ENCODE data around the gene SEPHS1. TPM values are rescaled to one million over a fixed set of nuclear protein-coding genes. Genes with fewer than 3 reads are reported as not detected.

Gene SEPHS1
- total and polyA plus RNA-seq, 2 donors from 2014 or later, result 48.8 to 53.5 TPM

DNA sequence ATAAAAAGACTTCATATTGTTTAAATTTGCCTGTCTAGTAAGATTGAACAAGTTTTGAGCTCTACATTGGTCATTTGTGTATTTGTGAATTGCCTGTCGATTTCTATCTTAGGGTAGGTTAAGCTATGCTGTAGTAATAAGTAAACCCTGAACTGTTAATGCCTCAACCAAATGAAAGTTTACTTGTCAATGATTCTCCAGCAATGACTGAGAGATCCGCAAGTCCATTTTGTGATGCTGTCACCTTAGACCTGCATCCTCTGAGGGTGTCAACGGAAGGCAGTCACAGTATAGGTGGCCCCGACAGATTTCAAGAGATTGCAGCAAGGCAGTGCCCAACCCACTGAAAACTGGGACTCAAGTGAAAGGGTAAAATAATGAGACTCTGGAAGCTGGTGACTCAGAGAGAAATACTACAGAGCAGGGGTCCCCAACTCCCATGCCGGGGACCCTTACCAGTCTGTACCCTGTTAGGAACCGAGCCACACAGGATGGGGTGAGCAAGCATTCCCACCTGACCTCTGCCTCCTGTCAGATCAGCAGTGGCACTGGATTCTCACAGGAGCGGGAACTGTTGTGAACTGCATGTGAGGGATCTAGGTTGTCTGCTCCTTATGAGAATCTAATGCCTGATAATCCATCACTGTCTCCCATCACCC is 37.4 kb downstream of the SEPHS1 start:
- Histone ChIP-seq H3K4me1 (ENCODE audit: control insufficient read depth in 2 of 3, insufficient read depth in 2 of 3, low read depth in 1 of 3, low read length in 3 of 3) (peaks cover 0 to 3% (median 0%) of the 10 kb centered on the region in 3 donors), H3K4me3 (ENCODE audit: low read length in 3 of 3) (no peak overlapping the region), H3K27me3 (ENCODE audit: control insufficient read depth, insufficient read depth, low read length) (no peaks in the 10 kb centered on the region), H3K36me3 (ENCODE audit: control insufficient read depth in 2 of 3, insufficient read depth in 3 of 3, low read length in 3 of 3) (no peaks in the 10 kb centered on the region), H3K27ac (ENCODE audit: low read depth in 2 of 2, low read length in 2 of 2) (peak overlapping the region in 1 of 2 donors; percentile 2), H3K9me3 (ENCODE audit: control insufficient read depth in 2 of 3, insufficient read depth in 1 of 3, low read length in 3 of 3) (no peaks in the 10 kb centered on the region), H3K9ac (ENCODE audit: low read length in 3 of 3) (no peak overlapping the region)
- intact Hi-C loops (cut with DNase I), result no loop called here
- FAIRE-seq (no peak), DNase-seq (peak in 2 of 5 donors; percentile 36 to 38)
- TF ChIP-seq CTCF (IDR thresholded peaks at IDR 0.05; ENCODE audit: borderline replicate concordance, extremely low read depth, insufficient read depth), result no peak

DNA sequence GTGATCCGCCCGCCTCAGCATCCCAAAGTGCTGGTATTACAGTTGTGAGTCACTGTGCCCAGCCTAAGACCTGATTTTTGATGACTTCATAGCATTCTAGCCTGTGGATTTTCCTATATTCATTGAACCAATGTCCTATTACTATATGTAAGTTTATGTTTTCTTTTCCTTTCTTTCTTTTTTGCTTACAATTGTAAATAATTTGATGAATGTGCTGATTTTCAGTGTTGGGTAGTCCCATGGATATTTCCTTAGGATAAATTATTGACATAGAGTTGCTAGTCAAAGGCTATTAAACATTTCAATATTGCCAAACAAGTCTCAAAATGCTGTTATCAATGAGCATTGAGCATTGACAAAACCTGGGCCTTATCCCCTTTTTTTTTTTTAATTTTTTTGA is 38.3 kb downstream of the SEPHS1 start:
- no peak for TF ChIP-seq CTCF (IDR thresholded peaks at IDR 0.05; ENCODE audit: borderline replicate concordance, extremely low read depth, insufficient read depth)
- no peak overlapping the region for H3K4me3 ChIP-seq (ENCODE audit: low read length in 3 of 3)
- no peaks in the 10 kb centered on the region for H3K36me3 ChIP-seq (ENCODE audit: control insufficient read depth in 2 of 3, insufficient read depth in 3 of 3, low read length in 3 of 3)
- peaks cover 0 to 3% (median 0%) of the 10 kb centered on the region in 3 donors for H3K4me1 ChIP-seq (ENCODE audit: control insufficient read depth in 2 of 3, insufficient read depth in 2 of 3, low read depth in 1 of 3, low read length in 3 of 3)
- no peaks in the 10 kb centered on the region for H3K9me3 ChIP-seq (ENCODE audit: control insufficient read depth in 2 of 3, insufficient read depth in 1 of 3, low read length in 3 of 3)
- no peaks in the 10 kb centered on the region for H3K27me3 ChIP-seq (ENCODE audit: control insufficient read depth, insufficient read depth, low read length)
- no peak for FAIRE-seq
- intact Hi-C loops (cut with DNase I), result no loop called here
- H3K9ac ChIP-seq (ENCODE audit: low read length in 3 of 3), result no peak overlapping the region
- no peak overlapping the region for H3K27ac ChIP-seq (ENCODE audit: low read depth in 2 of 2, low read length in 2 of 2)
- no peak for DNase-seq

DNA sequence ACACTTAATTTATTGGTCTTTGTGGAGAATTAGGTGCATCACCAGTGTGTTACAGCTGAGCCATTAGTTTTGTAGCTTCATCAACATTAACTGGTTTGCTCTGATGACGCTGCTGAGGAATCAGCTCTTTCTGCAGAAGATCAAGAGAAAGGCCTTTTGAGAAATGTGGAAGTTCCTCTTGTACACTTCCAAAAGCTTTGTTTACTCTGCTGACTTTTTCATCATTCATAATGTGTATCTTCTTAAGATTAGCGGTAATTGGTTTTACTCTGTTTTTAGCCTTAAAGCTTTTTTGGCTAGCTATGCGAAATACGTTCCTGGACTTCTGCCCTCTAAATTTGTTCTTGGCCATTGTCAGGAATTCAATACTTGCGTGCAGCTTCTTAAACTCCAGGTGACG is 40.0 kb downstream of the SEPHS1 start:
- no peak for DNase-seq
- Histone ChIP-seq H3K4me1 (ENCODE audit: control insufficient read depth in 2 of 3, insufficient read depth in 2 of 3, low read depth in 1 of 3, low read length in 3 of 3) (peaks cover 0 to 3% (median 0%) of the 10 kb centered on the region in 3 donors), H3K27me3 (ENCODE audit: control insufficient read depth, insufficient read depth, low read length) (no peaks in the 10 kb centered on the region), H3K9me3 (ENCODE audit: control insufficient read depth in 2 of 3, insufficient read depth in 1 of 3, low read length in 3 of 3) (no peaks in the 10 kb centered on the region), H3K27ac (ENCODE audit: low read depth in 2 of 2, low read length in 2 of 2) (no peak overlapping the region), H3K36me3 (ENCODE audit: control insufficient read depth in 2 of 3, insufficient read depth in 3 of 3, low read length in 3 of 3) (no peaks in the 10 kb centered on the region), H3K9ac (ENCODE audit: low read length in 3 of 3) (no peak overlapping the region), H3K4me3 (ENCODE audit: low read length in 3 of 3) (no peak overlapping the region)
- TF ChIP-seq CTCF (IDR thresholded peaks at IDR 0.05; ENCODE audit: borderline replicate concordance, extremely low read depth, insufficient read depth), result no peak
- intact Hi-C loops (cut with DNase I), result no loop called here
- no peak for FAIRE-seq

- Histone ChIP-seq H3K27ac (ENCODE audit: low read depth in 2 of 2, low read length in 2 of 2) (no peak overlapping the region), H3K9me3 (ENCODE audit: control insufficient read depth in 2 of 3, insufficient read depth in 1 of 3, low read length in 3 of 3) (no peaks in the 10 kb centered on the region), H3K4me1 (ENCODE audit: control insufficient read depth in 2 of 3, insufficient read depth in 2 of 3, low read depth in 1 of 3, low read length in 3 of 3) (peaks cover 0 to 3% (median 3%) of the 10 kb centered on the region in 3 donors), H3K4me3 (ENCODE audit: low read length in 3 of 3) (no peak overlapping the region), H3K27me3 (ENCODE audit: control insufficient read depth, insufficient read depth, low read length) (no peaks in the 10 kb centered on the region), H3K9ac (ENCODE audit: low read length in 3 of 3) (no peak overlapping the region), H3K36me3 (ENCODE audit: control insufficient read depth in 2 of 3, insufficient read depth in 3 of 3, low read length in 3 of 3) (no peaks in the 10 kb centered on the region)
- TF ChIP-seq CTCF (IDR thresholded peaks at IDR 0.05; ENCODE audit: borderline replicate concordance, extremely low read depth, insufficient read depth), result no peak
- intact Hi-C loops (cut with DNase I), result no loop called here
- FAIRE-seq, result no peak
- DNase-seq, result no peak
Measured at GRCh38 chr10:13306103-13306502, 42.0 kb downstream of the SEPHS1 start.
